ENCODE data around the gene CASKIN2.
"Not testable (repeated sequence)": the region's sequence is repeated elsewhere in the genome, so short reads cannot be mapped to it uniquely, and the experiment has no call there.

Gene CASKIN2

GRCh38 chr17:75460295-75460694, 55.0 kb downstream of the CASKIN2 start:
- no peak for DNase-seq (ENCODE audit: low spot score)

- no peak for DNase-seq (ENCODE audit: low spot score)
Measured at GRCh38 chr17:75459590-75460267, 55.6 kb downstream of the CASKIN2 start.

- no peak for DNase-seq (ENCODE audit: low spot score)
Measured at GRCh38 chr17:75459246-75459589, 56.1 kb downstream of the CASKIN2 start.

GRCh38 chr17:75457047-75457654, 58.2 kb downstream of the CASKIN2 start:
- DNase-seq (ENCODE audit: low spot score) = peak; percentile 75

DNA sequence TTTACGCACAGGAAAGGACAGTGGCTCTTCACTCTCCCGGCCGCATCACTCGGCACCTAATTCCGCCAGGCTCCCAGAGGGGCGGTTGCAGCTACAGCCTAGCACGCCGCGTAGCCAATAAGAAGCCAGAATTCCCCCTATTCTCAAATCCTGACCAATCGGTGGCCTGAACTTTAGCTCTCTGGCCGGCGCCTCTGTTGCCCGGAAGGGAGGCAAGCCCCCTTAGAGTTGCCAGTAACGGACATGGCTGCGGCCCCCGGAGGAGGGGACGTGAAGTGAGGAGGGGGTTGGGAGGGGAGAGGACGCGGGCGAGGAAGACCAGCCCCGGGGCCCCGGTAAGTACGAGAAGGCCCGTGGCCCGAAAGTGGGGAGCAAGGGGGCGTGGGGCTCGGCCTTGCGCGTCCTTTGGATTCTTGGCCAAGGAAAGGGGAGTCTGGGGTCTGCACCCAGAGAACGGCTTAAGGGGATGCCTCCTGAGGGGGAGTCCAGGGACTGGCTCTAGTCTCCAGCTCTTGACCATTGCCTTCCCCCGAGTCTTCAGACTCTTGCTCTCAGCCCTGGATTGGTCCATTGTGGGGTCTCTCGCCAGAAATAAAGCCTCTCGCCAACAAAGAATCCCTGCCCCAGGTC, 58.8 kb downstream of the CASKIN2 start, which contains the start of gene TMEM94:
Gene TMEM94 (plus strand): TSS at position 219 of the 630 bp plus-strand sequence. CDS start 15,271 bp downstream, outside the sequence.
- peak; percentile 99 for DNase-seq (ENCODE audit: low spot score)

DNA sequence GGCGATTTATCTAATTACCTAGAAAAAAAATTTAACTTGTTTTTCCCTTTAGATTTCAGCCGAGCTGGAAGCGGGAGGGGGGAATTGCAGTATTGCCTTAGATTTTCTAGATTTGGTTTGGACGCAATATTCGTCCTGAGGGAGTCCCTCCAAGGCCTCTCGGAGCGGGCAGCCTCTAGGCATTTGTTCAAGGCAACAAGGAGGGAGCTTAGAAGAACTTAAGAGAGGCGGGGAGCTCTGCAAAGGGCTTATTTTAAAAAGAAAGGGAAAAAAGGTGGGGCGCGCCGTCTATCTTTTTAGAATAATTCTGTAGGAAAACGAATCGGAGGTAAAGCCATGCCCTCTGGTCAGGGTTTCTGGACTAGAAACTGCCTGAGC, 59.3 kb downstream of the CASKIN2 start:
- no peak for DNase-seq (ENCODE audit: low spot score)

- not testable (repeated sequence) for DNase-seq (ENCODE audit: low spot score)
Measured at GRCh38 chr17:75454672-75455071, 60.7 kb downstream of the CASKIN2 start.

DNA sequence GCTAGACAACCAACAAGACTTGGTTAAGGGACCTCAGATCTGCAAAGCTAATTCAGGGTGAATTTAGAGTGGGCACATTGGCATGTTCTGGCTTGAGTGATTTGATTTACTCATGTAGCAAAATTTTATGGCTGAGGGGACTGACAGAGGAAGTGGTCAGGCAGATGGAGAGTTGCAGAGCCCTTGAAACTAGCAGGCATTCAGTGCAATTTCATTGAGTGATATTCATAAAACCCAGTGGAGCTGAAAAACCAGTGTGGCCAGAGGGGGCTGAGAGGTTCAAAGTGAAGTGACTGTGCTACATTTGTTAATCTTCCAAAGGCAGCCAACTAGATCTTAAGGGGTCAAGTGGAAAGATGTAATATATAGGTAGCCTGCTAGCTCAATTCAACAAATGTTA, 61.1 kb downstream of the CASKIN2 start:
- no peak for DNase-seq (ENCODE audit: low spot score)

DNA sequence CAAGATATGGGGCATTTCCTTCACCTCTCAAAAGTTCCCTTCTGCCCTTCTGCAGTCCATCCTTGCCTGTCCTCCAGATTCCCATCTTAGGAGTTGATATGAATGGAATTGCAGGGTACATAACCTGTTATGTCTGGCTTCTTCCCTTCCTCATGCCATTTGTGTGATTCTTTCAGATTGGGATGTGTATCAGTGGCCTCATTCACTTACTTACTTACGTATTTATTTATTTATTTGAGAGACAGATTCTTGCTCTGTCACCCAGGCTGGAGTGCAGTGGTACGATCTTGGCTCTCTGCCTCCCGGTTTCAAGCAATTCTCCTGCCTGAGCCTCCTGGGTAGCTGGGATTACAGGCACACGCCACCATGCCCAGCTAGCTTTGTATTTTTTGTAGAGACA, 65.1 kb downstream of the CASKIN2 start:
- DNase-seq (ENCODE audit: low spot score) = no peak
